Neural progenitor cell (in vitro differentiated cells): ENCODE measurements around the gene GRID1.

ENCODE experiments used
- EZH2phosphoT487 ChIP-seq: fragments of 200-600 bp; sonication (generic); IDR thresholded peaks from 2 replicates; pipeline ENCODE4 v1.6.1; 2017; ENCODE audit warnings: antibody characterized with exemption
- TF ChIP-seq, protein P1 (sequence below): fragments of 200-600 bp; sonication (generic); IDR thresholded peaks from 2 replicates; pipeline ENCODE4 v1.5.1; 2017; ENCODE audit warnings: antibody characterized with exemption, mild to moderate bottlenecking

DNA sequence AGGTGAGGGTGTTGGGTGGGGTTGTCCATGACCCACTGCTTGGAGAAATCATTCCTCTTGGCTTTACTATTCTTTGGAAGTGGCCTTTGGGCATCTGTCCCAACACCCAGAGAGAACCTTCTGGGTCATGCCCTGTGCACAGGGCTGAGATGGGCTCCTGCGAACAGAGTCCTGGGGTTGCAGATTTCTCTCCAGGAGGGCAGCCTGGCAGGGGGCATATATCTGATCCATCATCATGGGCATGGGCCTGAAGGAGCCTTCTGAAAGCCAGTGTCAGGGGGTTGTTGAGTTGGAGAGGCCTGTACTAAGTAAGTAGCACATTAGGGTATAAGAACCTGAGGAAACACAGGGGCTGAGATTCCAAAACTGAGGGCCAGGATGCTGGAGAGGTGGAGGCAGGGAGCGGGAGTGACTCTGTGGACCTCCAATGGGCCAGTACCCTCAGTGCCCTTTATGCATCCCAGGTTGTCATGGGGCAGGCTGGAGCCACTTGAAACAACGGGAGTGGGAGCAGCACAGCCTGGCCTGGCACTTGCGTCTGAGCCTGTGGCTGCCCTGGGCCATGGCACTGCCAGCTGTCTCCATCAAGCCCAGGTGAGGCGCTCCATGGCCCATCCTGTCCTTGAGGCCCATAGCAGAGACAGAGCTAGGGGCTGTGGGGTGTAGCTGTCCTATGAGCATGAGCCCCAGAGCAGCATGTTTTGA, 203.7 kb downstream of the GRID1 start:
- TF ChIP-seq, protein P1, sequence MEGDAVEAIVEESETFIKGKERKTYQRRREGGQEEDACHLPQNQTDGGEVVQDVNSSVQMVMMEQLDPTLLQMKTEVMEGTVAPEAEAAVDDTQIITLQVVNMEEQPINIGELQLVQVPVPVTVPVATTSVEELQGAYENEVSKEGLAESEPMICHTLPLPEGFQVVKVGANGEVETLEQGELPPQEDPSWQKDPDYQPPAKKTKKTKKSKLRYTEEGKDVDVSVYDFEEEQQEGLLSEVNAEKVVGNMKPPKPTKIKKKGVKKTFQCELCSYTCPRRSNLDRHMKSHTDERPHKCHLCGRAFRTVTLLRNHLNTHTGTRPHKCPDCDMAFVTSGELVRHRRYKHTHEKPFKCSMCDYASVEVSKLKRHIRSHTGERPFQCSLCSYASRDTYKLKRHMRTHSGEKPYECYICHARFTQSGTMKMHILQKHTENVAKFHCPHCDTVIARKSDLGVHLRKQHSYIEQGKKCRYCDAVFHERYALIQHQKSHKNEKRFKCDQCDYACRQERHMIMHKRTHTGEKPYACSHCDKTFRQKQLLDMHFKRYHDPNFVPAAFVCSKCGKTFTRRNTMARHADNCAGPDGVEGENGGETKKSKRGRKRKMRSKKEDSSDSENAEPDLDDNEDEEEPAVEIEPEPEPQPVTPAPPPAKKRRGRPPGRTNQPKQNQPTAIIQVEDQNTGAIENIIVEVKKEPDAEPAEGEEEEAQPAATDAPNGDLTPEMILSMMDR = no peak
- TF ChIP-seq EZH2phosphoT487 = no peak
